Activated CD4-positive, CD25-positive, alpha-beta regulatory T cell treated with anti-CD3 and anti-CD28 coated beads, Interleukin-2, amount 50 U/mL, for 24 hours (primary cell): ENCODE measurements around the gene SFRP2.
A peak's percentile ranks its signal among the peaks of the same experiment; 100 is the strongest.

Source experiments
- ATAC-seq, 2 donors: fragments of 150-1000 bp; cut with Tn5 transposase; one replicate each; pipeline ENCODE4 v1.10.0; 2021; ENCODE audit warnings: mild to moderate bottlenecking in 1 of 2, moderate library complexity in 1 of 2

The SFRP2 gene

DNA sequence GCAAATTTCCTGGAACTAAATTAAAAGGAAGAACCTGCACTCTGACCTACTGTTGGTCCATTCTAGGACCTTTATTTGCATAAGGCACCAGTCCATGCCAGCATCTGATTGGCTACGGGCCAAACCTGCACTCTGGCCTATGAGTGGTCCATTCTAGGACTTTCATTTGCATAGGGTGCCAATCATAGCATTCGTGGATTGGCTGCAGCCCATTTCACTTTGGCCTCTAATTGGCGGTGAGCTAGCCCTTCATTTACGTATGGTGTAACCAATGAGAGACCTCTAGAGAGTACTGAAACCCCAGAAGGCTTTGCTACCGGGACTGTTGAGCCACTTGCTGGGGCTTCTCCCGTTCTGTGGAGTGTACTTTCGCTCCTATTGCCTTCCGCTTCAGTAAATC is 23.0 kb downstream of the SFRP2 start:
- ATAC-seq: no peak

DNA sequence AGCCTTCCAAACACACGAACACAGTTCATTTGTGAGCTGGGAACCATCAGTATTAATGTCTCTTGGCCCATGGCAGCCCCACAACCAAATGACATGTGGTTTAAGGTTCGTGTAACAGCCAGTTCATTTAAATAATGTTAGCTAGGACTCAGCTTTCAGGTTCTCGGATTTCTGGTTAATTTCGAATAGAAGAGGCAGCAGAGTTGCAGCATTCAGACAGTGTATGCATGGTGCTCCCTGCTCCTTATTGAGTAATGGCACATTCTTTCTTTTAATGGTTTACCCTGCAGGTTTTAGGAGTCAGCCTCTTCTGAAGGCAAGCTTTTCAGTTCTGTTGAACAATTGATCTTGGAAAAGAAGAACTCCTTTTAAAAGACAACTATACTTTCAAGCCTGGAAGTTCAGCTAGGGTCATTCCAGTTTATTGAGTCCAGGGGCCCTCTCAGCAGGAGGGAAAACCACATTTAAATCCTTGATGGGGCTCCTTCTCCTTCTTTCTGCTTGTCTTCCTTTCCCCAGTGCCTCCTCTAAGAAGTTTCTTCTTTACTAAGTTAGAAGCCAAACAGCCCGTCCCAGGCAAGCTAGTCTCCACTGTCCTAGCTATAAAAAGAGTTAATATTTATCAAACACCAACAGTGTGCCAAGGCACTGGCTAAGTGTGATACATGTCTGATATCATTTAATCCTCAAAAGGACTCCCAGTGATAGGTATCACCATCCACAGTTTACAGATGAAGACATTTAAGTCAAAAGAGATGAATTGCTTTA is 24.1 kb downstream of the SFRP2 start:
- no peak for ATAC-seq

DNA sequence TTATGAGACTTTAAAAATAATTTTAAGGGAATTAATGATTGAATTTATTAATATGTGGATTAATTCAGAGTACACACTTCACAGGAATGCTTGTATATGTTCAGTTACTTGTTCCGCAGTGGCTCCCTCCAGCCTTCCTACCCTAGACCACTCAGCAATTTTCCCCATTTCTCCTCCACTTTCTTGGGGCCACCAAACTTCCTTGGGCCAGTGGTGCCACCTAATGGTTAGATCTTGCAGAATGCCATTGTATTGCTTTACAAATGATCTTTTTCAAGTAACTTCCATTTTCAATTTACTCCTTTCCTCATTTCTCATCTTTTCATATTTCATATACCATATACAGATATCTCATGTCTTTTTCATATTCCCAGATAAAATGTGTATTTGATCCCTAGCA is 25.5 kb downstream of the SFRP2 start:
- ATAC-seq: no peak

DNA sequence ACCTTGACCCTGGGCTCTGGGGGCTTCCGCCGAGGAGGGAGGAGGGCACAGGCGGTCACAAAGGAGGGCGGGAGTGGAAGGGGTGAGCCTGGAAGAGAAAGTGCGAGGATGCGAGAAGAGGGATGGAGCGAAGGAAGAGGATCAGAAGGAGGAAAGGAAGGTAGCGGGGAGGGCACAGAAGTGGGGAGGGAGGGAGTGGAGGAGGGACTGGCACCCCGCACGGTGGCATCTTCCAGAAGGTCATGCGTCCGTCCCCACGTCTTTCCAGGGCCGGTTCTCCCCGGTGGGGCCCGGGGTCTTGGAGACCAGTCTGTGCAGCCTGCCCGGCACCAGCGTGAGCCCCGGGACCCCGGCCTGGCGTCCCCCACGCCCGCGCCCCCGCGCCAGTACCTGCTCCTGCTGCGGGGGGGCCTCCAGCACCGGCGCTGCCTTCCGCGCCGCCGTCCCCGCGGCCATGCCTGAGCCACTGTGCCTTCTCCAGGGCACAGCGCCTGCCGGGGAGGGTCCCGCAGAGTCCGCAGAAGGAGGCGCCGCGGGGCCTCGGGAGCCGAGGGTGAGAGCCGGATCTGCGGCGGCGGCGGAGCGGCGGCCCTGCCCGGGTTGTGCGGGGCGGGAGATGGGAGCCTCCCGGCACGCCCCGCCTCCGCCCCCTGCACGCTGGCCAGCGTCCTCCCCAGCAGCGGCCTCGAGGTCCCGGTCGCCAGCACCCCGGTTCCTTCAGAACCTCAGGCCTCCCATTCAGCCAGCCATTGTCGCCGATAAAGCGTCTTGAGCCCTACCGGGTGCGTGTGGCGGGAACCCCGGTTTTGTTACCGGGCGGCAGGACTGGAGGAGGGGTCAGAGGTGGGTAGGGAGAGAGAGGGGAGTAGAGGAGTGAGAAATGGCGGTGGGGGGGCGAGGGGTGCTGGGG is 29.2 kb downstream of the SFRP2 start, which contains the start of gene RNF175:
Gene RNF175, minus strand, starts transcription at position 618 of the 910 bp plus-strand sequence. Its CDS starts 162 bp downstream, at position 456.
- ATAC-seq: peak; percentile 33 to 39

DNA sequence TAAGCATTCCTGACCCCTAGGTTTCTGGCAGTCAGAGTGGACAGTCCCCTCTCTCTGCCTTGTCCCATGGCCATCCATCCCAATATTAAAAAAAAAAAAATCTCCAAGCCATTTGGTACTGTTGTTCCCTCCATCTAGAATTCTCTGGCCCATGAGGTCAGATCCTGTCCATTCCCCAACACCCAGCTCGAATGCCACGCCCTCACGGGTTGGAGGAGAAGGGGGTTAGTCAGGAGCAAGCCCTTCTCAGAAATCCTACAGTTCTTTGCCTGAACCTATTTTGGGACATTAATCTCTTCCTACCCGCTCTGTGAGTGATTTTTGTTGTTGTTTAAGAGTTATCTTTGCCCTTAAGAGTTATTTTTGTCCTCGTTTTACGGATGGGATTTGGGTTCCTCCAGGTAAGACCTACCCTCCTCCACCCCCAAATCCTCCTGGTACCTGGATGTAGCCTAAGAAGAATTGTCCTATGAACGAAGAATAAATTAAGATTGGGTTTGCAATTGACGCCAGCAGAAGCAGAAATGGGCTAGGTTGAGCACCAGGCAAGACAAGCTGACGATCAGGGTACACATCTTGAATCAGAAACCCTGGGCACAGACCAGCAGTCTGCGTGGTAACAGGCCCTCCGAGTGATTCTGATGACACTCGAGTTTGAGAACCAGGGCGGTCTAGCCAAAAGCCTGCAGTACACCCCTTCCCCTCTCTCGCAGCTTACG is 30.0 kb downstream of the SFRP2 start:
- peak in 1 of 2 donors; percentile 46 for ATAC-seq

DNA sequence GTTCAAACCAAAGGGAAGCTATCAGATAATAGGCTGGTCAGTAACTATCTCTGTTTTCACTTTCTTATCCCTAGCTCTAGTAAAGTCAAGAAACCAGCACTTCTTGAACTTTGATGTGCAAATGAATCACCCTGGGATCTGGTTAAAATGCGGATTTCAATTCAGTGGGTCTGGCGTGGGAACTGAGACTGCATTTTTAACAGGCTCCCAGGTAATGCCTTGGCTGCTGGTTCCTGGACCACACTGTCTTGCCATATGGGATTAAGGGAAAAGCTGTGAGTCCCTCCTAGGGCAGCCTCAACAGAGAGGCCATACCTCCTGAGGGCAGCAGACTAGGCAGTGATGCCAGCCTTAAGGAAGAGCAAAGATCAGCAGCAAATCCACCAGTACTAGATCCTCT is 30.7 kb downstream of the SFRP2 start:
- ATAC-seq: no peak

DNA sequence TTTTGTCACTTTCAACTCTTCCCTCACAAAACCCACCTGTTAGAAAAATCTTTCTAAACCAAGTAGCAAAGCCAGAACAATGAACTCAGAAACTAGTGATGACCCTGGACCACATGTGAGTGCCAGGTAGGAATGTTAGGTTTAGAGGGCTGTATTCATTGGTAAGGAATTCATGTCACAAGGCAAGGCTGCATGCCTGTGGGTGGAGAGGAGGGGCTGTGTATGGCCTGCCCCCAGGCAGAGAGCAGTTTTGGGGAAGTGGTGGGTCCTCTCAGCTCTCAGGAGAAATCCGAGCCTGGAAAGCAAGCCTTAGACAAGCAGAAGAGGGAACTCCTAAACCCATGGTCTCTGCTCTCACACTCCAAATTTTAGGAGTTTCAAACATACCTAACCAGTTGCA is 31.5 kb downstream of the SFRP2 start:
- no peak for ATAC-seq

DNA sequence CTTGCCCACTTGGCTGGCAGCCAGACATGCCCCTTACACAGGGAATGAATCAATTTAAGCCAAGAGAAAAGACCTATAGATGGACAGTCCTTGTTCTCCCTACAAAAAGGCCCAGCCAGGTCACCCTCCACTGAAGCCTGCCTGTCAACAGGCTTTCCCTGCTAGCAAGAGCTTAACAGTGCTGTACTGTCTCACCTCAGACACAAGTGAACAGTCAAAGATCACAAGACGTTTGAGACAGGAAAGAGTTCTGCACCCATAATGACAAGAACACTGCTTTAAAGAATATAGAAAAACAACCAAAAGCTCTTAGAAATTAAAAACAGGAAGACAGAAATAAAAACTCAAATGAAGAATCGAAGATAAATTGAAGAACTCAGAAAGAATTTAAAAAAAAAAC is 33.7 kb downstream of the SFRP2 start:
- no peak for ATAC-seq

DNA sequence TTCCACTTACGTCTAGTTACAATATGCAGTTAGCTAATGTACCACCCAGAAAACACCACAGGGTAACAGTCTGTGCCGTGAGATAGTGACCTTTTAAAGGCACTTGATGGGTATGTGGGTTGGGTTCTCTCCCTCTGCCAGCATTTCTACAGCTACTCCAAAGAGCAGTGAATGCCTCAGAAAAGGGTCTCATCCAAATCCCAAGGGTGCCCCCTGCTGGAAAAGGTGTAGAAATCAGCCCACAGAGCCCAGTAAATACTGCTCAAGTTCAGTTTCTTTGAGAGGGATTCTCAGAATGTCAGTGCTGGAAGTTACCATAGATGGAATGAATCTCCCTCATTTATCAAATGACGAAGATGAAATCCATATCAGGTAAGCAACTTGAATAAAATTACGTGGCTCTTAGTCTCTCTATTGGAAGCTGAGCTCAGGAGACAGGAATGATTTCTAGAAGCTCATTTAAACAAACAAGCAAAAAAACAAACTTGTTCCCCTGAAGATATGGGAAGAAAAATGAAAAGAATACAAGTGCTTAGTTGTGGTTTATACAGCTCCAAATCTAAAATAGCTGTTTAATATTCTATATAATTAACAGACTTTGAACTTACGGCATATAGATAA is 38.6 kb downstream of the SFRP2 start:
- peak; percentile 65 to 80 for ATAC-seq

DNA sequence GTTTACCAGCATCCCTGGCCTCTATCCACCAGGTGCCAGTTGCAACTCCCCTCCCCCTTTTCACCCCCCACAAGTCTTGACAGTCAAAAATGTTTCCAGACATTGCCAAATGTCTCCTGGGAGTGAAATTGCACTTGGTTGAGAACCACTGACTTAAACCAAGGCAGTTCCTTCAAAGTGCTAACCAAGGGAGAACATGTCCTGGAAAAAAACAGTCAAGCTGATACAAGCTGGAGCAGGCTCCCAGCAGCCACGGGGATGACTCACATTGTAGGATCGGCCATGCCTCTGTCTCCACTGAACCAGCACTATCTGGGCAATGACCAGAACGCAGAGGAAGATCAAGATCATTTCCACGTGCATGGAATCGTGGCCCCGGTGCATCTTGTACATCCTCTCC is 40.5 kb downstream of the SFRP2 start:
- ATAC-seq: no peak

DNA sequence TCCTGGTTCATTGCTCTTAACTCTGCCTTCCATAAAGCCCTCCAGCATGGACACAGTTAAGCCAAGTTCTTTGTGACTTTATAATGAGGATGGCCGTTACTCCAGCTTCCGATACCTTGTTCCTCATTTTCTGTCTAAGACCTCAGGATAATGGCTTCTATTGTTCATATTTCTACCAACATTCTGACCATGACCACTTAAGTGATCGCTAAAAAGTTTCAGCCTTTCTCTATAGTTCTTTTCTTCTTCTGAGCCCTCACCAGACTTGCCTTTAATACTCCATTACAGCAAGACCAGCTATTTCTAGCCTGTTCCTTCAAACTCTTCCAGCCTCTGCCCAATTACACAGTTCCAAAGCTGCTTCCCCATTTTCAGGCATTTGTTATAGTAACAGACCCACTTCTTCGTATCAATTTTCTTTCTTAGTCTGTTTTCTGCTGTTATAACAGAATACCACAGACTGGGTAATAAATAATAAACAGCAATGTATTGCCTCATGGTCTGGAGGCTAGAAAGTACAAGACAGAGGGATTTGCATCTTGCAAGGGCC is 41.4 kb downstream of the SFRP2 start:
- ATAC-seq: no peak

DNA sequence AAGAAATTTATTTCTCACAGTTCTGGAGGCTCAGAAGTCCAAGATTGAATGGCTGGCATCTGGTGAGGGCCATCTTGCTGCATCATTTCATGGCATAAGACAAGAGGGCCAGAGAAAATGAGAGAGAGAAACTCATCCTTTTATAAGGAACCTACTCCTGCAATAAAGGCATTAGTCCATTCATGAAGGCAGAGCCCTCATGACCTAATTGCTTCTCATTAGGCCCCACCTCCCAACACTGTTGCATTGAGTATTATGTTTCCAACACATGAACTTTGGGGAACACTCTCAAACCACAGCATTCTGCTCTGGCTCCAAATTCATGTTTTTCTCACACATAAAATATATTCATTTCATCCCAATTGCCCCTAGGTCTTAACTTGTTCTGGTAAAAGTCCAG is 43.2 kb downstream of the SFRP2 start:
- ATAC-seq: no peak

DNA sequence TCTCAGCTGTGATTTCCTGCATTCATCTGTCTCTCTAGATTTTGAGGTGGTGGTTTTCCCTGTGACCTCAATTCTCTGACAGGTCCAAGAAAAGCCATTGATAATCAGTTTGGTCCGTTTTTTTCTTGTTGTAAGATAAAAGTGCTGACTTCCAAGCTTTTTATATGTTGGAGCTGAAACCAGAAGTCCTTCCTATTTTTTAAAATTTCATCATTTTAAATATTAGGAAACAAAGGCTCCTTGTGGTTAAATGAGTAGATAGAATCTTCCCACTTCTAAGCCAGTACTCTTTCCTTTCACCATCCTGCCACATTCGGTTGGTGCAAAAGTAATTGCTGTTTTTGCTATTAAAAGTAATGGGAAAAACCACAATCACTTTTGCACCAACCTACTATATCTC is 47.3 kb downstream of the SFRP2 start:
- ATAC-seq: no peak

DNA sequence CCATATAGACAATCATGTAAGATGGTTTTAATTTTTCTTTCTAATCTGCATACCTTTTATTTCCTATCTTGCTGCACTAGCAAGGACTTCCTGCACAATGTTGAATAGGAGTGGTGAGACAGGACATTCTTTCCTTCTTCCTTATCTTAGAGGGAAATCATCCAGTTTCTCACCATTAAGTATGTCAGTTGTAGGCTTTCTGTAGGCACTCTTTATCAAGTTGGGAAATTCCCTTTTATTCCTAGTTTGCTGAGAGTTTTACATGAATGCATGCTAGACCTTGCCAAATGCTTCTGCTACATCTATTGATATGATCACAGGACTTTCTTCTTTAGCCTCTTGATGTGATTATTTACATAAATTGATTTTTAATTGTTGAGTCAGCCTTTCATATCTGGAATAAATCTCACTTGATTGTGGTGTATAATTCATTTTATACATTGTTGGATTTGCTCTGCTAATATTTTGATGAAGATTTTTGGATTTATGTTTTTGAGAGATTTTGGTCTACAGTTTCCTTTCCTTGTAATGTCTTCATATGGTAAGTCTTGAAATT is 52.9 kb downstream of the SFRP2 start:
- no peak for ATAC-seq

DNA sequence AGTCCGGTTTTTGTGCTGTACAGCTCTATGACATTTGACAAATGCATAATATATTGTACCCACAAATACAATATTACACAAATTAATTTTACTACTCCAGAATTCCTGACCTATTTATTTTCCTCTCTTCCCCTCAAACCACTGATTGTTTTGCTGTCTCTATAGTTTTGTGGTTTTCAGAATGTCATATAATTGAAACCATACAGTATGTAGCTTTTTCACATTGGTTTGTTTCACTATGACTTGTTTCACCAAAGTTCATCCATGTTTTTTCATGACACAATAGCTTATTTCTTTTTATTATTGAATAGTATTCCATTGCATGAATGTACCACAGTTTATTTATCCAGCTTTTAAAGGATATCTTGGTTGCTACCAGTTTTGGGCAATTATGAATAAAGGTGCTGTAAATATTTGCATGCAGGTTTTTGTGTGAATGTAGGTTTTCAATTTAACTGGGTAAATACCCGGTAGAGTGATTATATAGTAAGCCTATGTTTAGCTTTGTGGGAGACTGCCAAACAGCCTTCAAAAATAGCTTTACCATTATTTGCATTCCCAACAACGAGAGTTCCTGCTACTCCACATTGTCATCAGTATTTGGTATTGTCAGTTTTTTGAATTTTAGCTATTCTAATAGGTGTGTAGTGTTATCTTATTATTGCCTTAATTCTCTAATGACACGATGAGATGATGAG is 55.0 kb downstream of the SFRP2 start:
- ATAC-seq: no peak

DNA sequence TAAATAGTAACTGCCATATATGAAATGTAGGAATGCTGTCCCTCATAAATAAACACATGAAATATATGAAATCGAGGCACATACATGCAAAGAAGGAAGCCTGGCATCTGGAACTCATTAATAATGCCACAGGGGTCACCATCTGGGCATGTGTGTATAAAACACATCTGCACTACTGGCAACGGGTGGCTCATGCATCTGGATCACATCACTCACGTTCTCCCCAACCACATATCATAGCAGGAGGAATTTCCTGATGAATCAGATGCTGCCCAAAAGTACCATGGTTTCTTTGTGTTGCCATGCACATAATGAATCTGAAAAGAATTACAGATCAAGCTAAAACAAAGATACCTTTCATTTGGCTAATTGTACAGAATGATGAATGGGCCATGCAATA is 57.6 kb downstream of the SFRP2 start:
- ATAC-seq: no peak
